Ovary (tissue), 9 donors: ENCODE measurements around the gene RNF166. TPM values are rescaled to one million over a fixed set of nuclear protein-coding genes. Genes with fewer than 3 reads are reported as not detected.

Experiments used
- DNase-seq, 5 donors: peaks; one replicate each; pipeline ENCODE4 v3.0.0-alpha.2; 2019 to 2020
- H3K27ac ChIP-seq, 2 donors: fragments of 200-600 bp; one replicate each; pipeline versions ENCODE4 v1.5.1 to v1.8.0; 2019 to 2022
- H3K27me3 ChIP-seq: fragments of 200-600 bp; one replicate; pipeline ENCODE4 v1.8.0; 2022
- H3K36me3 ChIP-seq: fragments of 200-600 bp; sonication (generic); one replicate; pipeline ENCODE4 v1.5.1; 2019
- H3K4me1 ChIP-seq: one replicate; pipeline ENCODE4 v1.8.1; 2013; ENCODE audit warnings: mild to moderate bottlenecking, moderate library complexity; ENCODE audit not compliant: insufficient read depth
- H3K4me3 ChIP-seq: fragments of 200-600 bp; sonication (generic); one replicate; pipeline ENCODE4 v1.5.1; 2017
- H3K9me3 ChIP-seq, 2 donors: fragments of 200-600 bp in 1 of 2; sonication (generic) in 1 of 2; one replicate each; pipeline versions ENCODE4 v1.5.1 to v1.8.1; 2013 to 2019; ENCODE audit warnings: mild to moderate bottlenecking in 1 of 2, moderate library complexity in 1 of 2
- CTCF ChIP-seq, 3 donors: fragments of 450-650 bp in 2 of 3; fragments of 200-600 bp in 1 of 3; IDR thresholded peaks; one replicate each; pipeline versions ENCODE4 v1.5.1 to v1.8.0; 2016 to 2022; ENCODE audit warnings: antibody characterized with exemption in 3 of 3, mild to moderate bottlenecking in 1 of 3
- EP300 ChIP-seq: sonication (generic); formaldehyde crosslinking; IDR thresholded peaks from one replicate; pipeline ENCODE4 v1.6.1; 2017; ENCODE audit warnings: antibody characterized with exemption
- POLR2A ChIP-seq: fragments of 450-650 bp; IDR thresholded peaks from one replicate; pipeline ENCODE4 v1.6.1; 2017; ENCODE audit warnings: antibody characterized with exemption, mild to moderate bottlenecking, moderate library complexity
- WGBS, 3 donors: extraction: QIAGEN DNeasy Blood & Tissue Kit in 1 of 3; methylation state at CpG; one replicate each; pipeline versions ENCODE4 v1.1.5 to v1.1.7; 2013 to 2017; 5-methylcytosine and 5-hydroxymethylcytosine counted together
- intact Hi-C, 4 donors: fragments of 100-400 bp; cut with DNase I; formaldehyde crosslinking; loops; one replicate each; pipeline versions ENCODE4 v1.11.0 to v1.15.1; 2022 to 2023
- polyA plus RNA-seq, 2 donors: library from polyadenylated mRNA; stranded (reverse); fragments of 200-250 nt in 1 of 2; fragments of 350-450 nt in 1 of 2; fragmentation: Illumina TruSeq in 1 of 2; extraction: RNeasy Lipid Tissue Mini Kit (QIAGEN cat#74804) in 1 of 2; gene quantifications; one replicate each; pipeline ENCODE4 v1.2.3, GENCODE V29; 2013 to 2014
- total RNA-seq, 7 donors: library from RNA; depleted of rRNA in 2 of 7; stranded (reverse); fragments of >200 nt in 2 of 7; fragmentation: NEBNext Ultra II Directional in 3 of 7; extraction: Animal tissue kit (Norgen Biotek cat#: 25700) in 3 of 7; gene quantifications; one replicate each; pipeline versions ENCODE4 v1.1.0 to v1.2.4, GENCODE V29; 2016 to 2023
- donor health status: DM: no; HTN: no; CAD: no; lungs with moderate emphysema.
- donor health status: DM: no; HTN: no; CAD: no.
- donor health status: Bipolar disorder and iron deficiency.
- donor health status: DM: yes; HTN: yes; CAD: no.
- donor health status: DM: no; HTN: no; CAD: no.
- donor health status: DM: yes; HTN: yes; CAD: no.

Gene RNF166
- total and polyA plus RNA-seq, 9 donors: 4.7 to 26.5 (median 20.9) TPM

- intact Hi-C loops: no loop called here
- no peaks in the 10 kb centered on the region for H3K36me3 ChIP-seq
- 88 to 93% (median 90%) methylated on average over 18 to 19 of the region's 19 CpGs for WGBS, 3 donors
Measured at GRCh38 chr16:88657371-88657770, 48.8 kb downstream of the RNF166 start.

GRCh38 chr16:88656291-88656980 is 49.8 kb downstream of the RNF166 start:
- TF ChIP-seq EP300: no peak
- TF ChIP-seq CTCF (IDR thresholded peaks at IDR 0.05): no peak
- TF ChIP-seq POLR2A: no peak
- intact Hi-C loops: no loop called here
- DNase-seq: no peak
- H3K27me3 ChIP-seq: no peaks in the 10 kb centered on the region
- 84 to 86% (median 85%) methylated on average over 24 to 25 of the region's 25 CpGs for WGBS, 3 donors
- no peaks in the 10 kb centered on the region for H3K9me3 ChIP-seq
- H3K36me3 ChIP-seq: no peaks in the 10 kb centered on the region
- H3K4me1 ChIP-seq: no peaks in the 10 kb centered on the region
- H3K4me3 ChIP-seq: no peak overlapping the region
- H3K27ac ChIP-seq: no peak overlapping the region

More at GRCh38 chr16:88657371-88657770, 48.8 kb downstream of the RNF166 start:
- no peak for DNase-seq
- Histone ChIP-seq H3K9me3 (no peaks in the 10 kb centered on the region), H3K27me3 (no peaks in the 10 kb centered on the region), H3K4me3 (no peak overlapping the region), H3K27ac (no peak overlapping the region), H3K4me1 (peaks cover 2% of the 10 kb centered on the region)
- TF ChIP-seq POLR2A (no peak), CTCF (IDR thresholded peaks at IDR 0.05) (no peak)

GRCh38 chr16:88655733-88656281 is 50.4 kb downstream of the RNF166 start:
- WGBS, 3 donors: 90 to 92% (median 92%) methylated on average over 29 of the region's 29 CpGs
- Histone ChIP-seq H3K9me3 (no peaks in the 10 kb centered on the region), H3K27ac (no peak overlapping the region), H3K36me3 (no peaks in the 10 kb centered on the region), H3K4me3 (no peak overlapping the region), H3K27me3 (no peaks in the 10 kb centered on the region), H3K4me1 (no peaks in the 10 kb centered on the region)
- no peak for DNase-seq
- TF ChIP-seq EP300 (no peak), POLR2A (no peak), CTCF (IDR thresholded peaks at IDR 0.05) (no peak)
- intact Hi-C loops: no loop called here

GRCh38 chr16:88655053-88655732 is 51.0 kb downstream of the RNF166 start:
- intact Hi-C loops: no loop called here
- Histone ChIP-seq H3K27ac (no peak overlapping the region), H3K4me3 (no peak overlapping the region), H3K36me3 (no peaks in the 10 kb centered on the region), H3K9me3 (no peaks in the 10 kb centered on the region), H3K27me3 (no peaks in the 10 kb centered on the region), H3K4me1 (no peaks in the 10 kb centered on the region)
- TF ChIP-seq CTCF (IDR thresholded peaks at IDR 0.05) (no peak), POLR2A (no peak), EP300 (no peak)
- no peak for DNase-seq
- 92 to 96% (median 94%) methylated on average over 50 of the region's 50 CpGs for WGBS, 3 donors
